Measurements from ENCODE around the gene DHRSX. TPM values are rescaled to one million over a fixed set of nuclear protein-coding genes. Genes with fewer than 3 reads are reported as not detected.
"Not testable (repeated sequence)": the region's sequence is repeated elsewhere in the genome, so short reads cannot be mapped to it uniquely, and the experiment has no call there.

The DHRSX gene
- total and polyA plus RNA-seq, 3 donors from 2014 or later, result 15.3 to 31.3 (median 29.2) TPM

GRCh38 chrX:2383735-2384134 lies 117.0 kb downstream of the DHRSX start:
- no peak overlapping the region for H3K27ac ChIP-seq
- H3K27me3 ChIP-seq, result no peaks in the 10 kb centered on the region
- TF ChIP-seq POLR2A (IDR thresholded peaks at IDR 0.05) (no peak), CTCF (IDR thresholded peaks at IDR 0.05) (no peak)
- H3K4me1 ChIP-seq, result no peaks in the 10 kb centered on the region
- intact Hi-C loops (cut with DNase I; ENCODE audit: low total_unique reads), result no loop called here
- H3K36me3 ChIP-seq (ENCODE audit: low read depth, missing control alignments), result no peaks in the 10 kb centered on the region
- no peak overlapping the region for H3K4me3 ChIP-seq
- 91 to 93% methylated on average over 3 of the region's 3 CpGs for WGBS, 2 donors
- DNase-seq, result no peak
- no peaks in the 10 kb centered on the region for H3K9me3 ChIP-seq

- Histone ChIP-seq H3K4me3 (no peak overlapping the region), H3K9me3 (no peaks in the 10 kb centered on the region), H3K36me3 (ENCODE audit: low read depth, missing control alignments) (no peaks in the 10 kb centered on the region), H3K4me1 (no peaks in the 10 kb centered on the region), H3K27ac (no peak overlapping the region), H3K27me3 (no peaks in the 10 kb centered on the region)
- no peak for TF ChIP-seq CTCF (IDR thresholded peaks at IDR 0.05)
- no peak for TF ChIP-seq POLR2A (IDR thresholded peaks at IDR 0.05)
- DNase-seq, result no peak
- 89 to 97% methylated on average over 1 of the region's 1 CpG for WGBS, 2 donors
- intact Hi-C loops (cut with DNase I; ENCODE audit: low total_unique reads), result no loop called here
Observed at GRCh38 chrX:2383144-2383543, 117.6 kb downstream of the DHRSX start.

- WGBS, 2 donors, result 72 to 79% methylated on average over 3 of the region's 3 CpGs
- DNase-seq, H3K27me3 ChIP-seq: not testable (repeated sequence)
Observed at GRCh38 chrX:2382433-2383048, 118.2 kb downstream of the DHRSX start.

GRCh38 chrX:2376166-2376565 lies 124.6 kb downstream of the DHRSX start:
- Histone ChIP-seq H3K9me3 (no peaks in the 10 kb centered on the region), H3K27ac (no peak overlapping the region), H3K36me3 (ENCODE audit: low read depth, missing control alignments) (no peaks in the 10 kb centered on the region), H3K27me3 (no peaks in the 10 kb centered on the region), H3K4me1 (no peaks in the 10 kb centered on the region), H3K4me3 (no peak overlapping the region)
- intact Hi-C loops (cut with DNase I; ENCODE audit: low total_unique reads), result no loop called here
- WGBS, 2 donors, result 94 to 100% methylated on average over 4 to 6 of the region's 6 CpGs
- DNase-seq, result no peak
- no peak for TF ChIP-seq POLR2A (IDR thresholded peaks at IDR 0.05)
- no peak for TF ChIP-seq CTCF (IDR thresholded peaks at IDR 0.05)

More at GRCh38 chrX:2382433-2383048, 118.2 kb downstream of the DHRSX start:
- H3K36me3 ChIP-seq (ENCODE audit: low read depth, missing control alignments); H3K4me1 ChIP-seq; intact Hi-C loops (cut with DNase I; ENCODE audit: low total_unique reads); H3K4me3 ChIP-seq; H3K9me3 ChIP-seq; H3K27ac ChIP-seq: not testable (repeated sequence)

- 53 to 74% methylated on average over 4 of the region's 4 CpGs for WGBS, 2 donors
- no peaks in the 10 kb centered on the region for H3K27me3 ChIP-seq
- H3K4me1 ChIP-seq, result no peaks in the 10 kb centered on the region
- TF ChIP-seq POLR2A (IDR thresholded peaks at IDR 0.05) (no peak), CTCF (IDR thresholded peaks at IDR 0.05) (no peak)
- H3K9me3 ChIP-seq, result no peaks in the 10 kb centered on the region
- intact Hi-C loops (cut with DNase I; ENCODE audit: low total_unique reads), result no loop called here
- H3K27ac ChIP-seq, result no peak overlapping the region
- DNase-seq, result no peak
- H3K36me3 ChIP-seq (ENCODE audit: low read depth, missing control alignments), result no peaks in the 10 kb centered on the region
- H3K4me3 ChIP-seq, result no peak overlapping the region
Observed at GRCh38 chrX:2374086-2374485, 126.7 kb downstream of the DHRSX start.

All from testis (tissue), 3 donors.